Mucosa of stomach (tissue), 1 donor: ENCODE data around the gene AKR1B1.

ENCODE experiments used
- H3K27me3 ChIP-seq: one replicate; pipeline ENCODE4 v1.7.0; 2013; ENCODE audit warnings: mild to moderate bottlenecking, low read length; ENCODE audit not compliant: control insufficient read depth, insufficient read depth
- H3K36me3 ChIP-seq: one replicate; pipeline ENCODE4 v1.7.0; 2013; ENCODE audit warnings: low read length; ENCODE audit not compliant: control insufficient read depth, insufficient read depth
- H3K4me1 ChIP-seq: one replicate; pipeline ENCODE4 v1.7.0; 2013; ENCODE audit warnings: mild to moderate bottlenecking, low read length; ENCODE audit not compliant: control insufficient read depth, insufficient read depth
- H3K4me3 ChIP-seq: one replicate; pipeline ENCODE4 v1.7.0; 2013; ENCODE audit warnings: low read length
- H3K9ac ChIP-seq: one replicate; pipeline ENCODE4 v1.7.0; 2013; ENCODE audit warnings: mild to moderate bottlenecking, low read length, moderate library complexity
- H3K9me3 ChIP-seq: one replicate; pipeline ENCODE4 v1.7.0; 2013; ENCODE audit warnings: mild to moderate bottlenecking, low read length, moderate library complexity; ENCODE audit not compliant: control insufficient read depth
- donor health status: Pancreatic carcinoma.

AKR1B1 gene

DNA sequence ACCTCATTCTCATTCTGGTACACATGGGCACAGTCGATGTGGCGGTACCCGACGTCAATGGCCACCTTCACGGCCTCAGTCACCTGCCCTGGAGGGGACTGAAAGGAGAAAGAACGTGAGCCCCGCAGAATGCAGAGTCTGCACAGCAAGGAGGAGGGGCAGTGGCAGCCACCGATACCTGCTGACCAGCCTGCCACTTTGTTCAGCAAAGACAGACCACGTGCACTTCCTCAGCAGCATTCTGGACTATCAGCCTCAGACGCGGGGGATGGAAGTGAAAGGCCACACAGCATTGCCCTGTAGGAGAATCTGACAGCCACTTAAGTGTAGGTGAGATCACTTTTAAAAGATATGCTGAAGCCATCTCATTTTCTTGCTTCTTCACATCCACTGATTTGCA lies 7.2 kb downstream of the AKR1B1 start:
- peaks cover 12% of the 10 kb centered on the region for H3K4me1 ChIP-seq

DNA sequence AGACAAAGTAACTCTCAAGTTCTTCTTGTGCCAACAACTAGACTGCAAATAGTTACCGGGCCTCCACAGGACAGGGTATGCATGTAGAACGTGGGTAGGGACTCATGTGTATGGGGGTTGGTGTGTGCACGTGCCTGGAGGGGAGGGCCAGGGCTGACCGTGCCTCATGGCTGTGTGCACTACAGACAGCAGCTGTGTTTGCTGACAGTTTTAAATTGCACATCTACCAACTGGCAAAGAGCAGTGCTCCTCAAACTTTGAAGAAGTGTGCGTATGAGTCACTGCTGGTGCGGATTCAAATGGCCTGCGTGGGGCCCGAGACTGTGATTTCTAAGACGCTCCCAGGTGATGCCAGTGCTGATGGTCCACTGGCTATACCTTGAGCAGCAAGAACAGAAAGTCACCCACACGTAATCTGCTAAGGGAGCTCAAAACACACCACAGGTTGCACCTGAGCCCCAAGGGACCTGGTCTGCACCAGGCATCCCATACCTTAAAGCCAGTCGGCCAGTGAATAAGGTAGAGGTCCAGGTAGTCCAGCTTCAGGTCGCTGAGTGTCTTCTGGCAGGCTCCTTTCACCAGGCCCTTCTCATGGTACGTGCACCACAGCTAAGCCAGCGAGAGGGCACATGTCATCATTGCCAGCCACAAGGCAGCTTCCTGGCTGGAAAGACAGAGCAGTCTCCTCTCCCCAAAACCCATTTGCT lies 8.5 kb downstream of the AKR1B1 start:
- H3K36me3 ChIP-seq = peaks cover 11% of the 10 kb centered on the region

More for the DNA sequence above, 7.2 kb downstream of the AKR1B1 start:
- no peak overlapping the region for H3K9ac ChIP-seq
- no peaks in the 10 kb centered on the region for H3K9me3 ChIP-seq
- H3K4me3 ChIP-seq = no peak overlapping the region
- H3K27me3 ChIP-seq = no peaks in the 10 kb centered on the region
- H3K36me3 ChIP-seq = peaks cover 11% of the 10 kb centered on the region

DNA sequence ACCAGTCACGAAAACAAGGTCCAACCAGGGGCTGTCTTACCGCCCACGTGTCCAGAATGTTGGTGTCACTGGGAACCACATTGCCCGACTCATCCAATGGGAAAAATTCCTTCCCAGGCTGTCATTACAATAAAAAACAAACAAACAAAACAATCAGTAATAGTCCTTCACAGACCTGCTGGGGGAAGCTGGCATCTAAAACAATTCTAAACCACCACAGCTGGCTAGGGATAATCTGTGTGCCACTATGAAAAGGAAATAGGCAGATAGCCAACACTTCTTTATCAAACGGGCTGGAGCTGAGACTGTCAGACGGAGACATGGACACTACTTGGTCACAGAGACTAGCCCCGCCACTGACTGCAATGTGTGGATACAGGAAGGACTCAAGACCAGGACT lies 9.2 kb downstream of the AKR1B1 start:
- no peak overlapping the region for H3K4me3 ChIP-seq

More for the DNA sequence above, 8.5 kb downstream of the AKR1B1 start:
- no peaks in the 10 kb centered on the region for H3K9me3 ChIP-seq
- H3K4me3 ChIP-seq = no peak overlapping the region
- no peak overlapping the region for H3K9ac ChIP-seq
- peaks cover 12% of the 10 kb centered on the region for H3K4me1 ChIP-seq
- H3K27me3 ChIP-seq = no peaks in the 10 kb centered on the region

DNA sequence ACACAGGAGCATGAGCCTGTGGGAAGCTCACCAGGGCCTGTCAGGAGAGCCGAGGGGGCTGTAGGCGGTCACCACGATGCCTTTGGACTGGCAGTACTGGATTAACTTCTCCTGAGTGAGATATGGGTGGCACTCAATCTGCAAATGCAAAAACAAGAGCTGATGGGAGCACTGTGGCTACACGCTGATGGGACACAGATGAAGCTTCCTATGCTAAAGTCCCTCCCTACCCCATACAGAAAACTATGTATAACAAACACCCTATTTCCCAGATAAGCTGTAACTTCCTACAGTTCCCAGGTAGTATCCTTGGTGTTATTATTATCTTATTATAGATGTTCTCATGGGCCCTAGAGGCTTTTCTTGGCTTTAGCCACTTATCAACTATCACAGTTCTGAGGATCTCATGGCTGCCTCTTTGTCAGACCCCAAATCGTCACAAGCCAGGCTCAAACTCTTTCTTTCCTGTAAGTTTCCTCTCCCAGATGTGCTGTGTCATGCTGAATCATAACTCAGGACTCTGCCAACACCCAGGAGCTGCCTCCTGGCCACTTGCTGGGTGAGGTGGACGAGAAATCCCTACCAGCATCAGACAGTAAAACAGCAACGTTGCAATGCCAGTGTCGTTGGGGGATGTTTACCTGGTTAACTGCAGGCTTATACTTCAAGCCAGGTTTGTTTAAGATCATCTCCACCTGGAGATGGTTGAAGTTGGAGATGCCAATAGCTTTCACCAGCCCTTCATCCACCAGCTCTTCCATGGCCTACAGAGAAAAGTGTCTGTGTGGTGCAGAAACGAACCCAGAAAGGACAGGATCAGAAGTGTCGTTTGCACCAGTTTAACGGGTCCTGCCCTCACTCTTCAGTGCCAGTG lies 10.3 kb downstream of the AKR1B1 start:
- Histone ChIP-seq H3K4me1 (peaks cover 12% of the 10 kb centered on the region), H3K9ac (no peak overlapping the region), H3K27me3 (no peaks in the 10 kb centered on the region), H3K36me3 (peaks cover 11% of the 10 kb centered on the region), H3K4me3 (no peak overlapping the region), H3K9me3 (no peaks in the 10 kb centered on the region)

More for the DNA sequence above, 9.2 kb downstream of the AKR1B1 start:
- Histone ChIP-seq H3K9ac (no peak overlapping the region), H3K9me3 (no peaks in the 10 kb centered on the region), H3K27me3 (no peaks in the 10 kb centered on the region), H3K36me3 (peaks cover 11% of the 10 kb centered on the region), H3K4me1 (peaks cover 12% of the 10 kb centered on the region)

DNA sequence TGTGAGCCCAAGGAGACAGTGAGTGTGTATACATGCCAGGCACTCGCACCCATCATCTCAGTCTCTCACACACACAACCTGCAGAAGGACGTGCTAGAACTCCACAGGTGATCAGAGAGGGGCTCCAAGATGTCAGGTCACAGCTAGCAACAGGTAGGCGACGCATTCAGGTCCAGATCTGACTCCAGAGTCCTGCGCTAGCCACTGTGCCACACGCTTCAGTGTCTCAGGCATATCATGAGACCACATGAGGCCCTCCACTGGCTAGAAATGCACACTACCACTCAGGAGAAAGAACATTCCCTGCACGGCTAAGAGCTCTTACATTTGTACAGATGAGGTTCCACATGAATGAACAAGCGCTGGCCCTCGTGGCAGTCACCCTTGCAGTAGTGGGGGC lies 11.5 kb downstream of the AKR1B1 start:
- Histone ChIP-seq H3K4me3 (no peak overlapping the region), H3K9ac (no peak overlapping the region), H3K27me3 (no peaks in the 10 kb centered on the region), H3K9me3 (no peaks in the 10 kb centered on the region), H3K36me3 (peaks cover 11% of the 10 kb centered on the region), H3K4me1 (peaks cover under 1% of the 10 kb centered on the region)

DNA sequence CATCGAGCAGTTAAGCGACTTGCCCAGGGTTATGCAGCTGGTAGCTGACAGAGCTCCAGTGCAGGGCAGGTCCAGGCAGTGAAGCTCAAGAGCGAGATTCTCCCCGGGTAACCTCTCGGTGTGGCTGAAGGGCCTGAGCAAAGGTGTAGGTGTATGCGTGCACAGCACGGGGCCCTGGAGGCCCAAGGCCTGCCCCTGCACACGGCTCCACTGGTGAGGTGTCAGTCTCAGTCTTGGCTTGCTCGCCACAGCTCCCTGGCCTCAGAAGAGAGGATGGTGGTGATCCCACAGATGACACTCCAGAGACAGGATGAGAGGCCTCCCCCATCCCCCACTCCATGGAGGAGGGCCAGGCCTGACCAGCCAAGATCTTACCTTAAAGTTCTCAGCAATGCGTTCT lies 12.0 kb downstream of the AKR1B1 start:
- Histone ChIP-seq H3K4me1 (no peaks in the 10 kb centered on the region), H3K9ac (no peak overlapping the region), H3K4me3 (no peak overlapping the region), H3K9me3 (no peaks in the 10 kb centered on the region), H3K36me3 (peaks cover 11% of the 10 kb centered on the region), H3K27me3 (no peaks in the 10 kb centered on the region)

- no peaks in the 10 kb centered on the region for H3K9me3 ChIP-seq
- no peak overlapping the region for H3K9ac ChIP-seq
- no peak overlapping the region for H3K4me3 ChIP-seq
- H3K4me1 ChIP-seq = no peaks in the 10 kb centered on the region
- H3K36me3 ChIP-seq = peaks cover 11% of the 10 kb centered on the region
- no peaks in the 10 kb centered on the region for H3K27me3 ChIP-seq
Measured at GRCh38 chr7:134446446-134446845, 12.5 kb downstream of the AKR1B1 start.

DNA sequence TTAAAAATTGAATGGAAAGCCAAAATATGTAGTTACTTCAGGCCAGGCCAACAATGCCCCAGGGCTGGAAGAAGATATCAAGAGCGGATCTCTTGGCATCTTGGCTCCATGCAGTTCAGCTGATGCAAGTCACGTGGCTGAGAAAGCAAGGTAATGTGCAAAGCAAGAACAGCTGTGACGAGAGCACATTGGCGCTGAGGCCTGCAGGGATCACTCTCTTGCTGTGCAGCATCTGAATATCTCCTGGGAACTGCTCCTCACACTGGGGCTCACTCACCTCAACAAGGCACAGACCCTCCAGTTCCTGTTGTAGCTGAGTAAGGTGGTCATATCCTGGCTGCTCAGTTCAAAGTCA lies 14.0 kb downstream of the AKR1B1 start:
- Histone ChIP-seq H3K9me3 (no peaks in the 10 kb centered on the region), H3K4me1 (no peaks in the 10 kb centered on the region), H3K4me3 (no peak overlapping the region), H3K27me3 (no peaks in the 10 kb centered on the region), H3K9ac (no peak overlapping the region), H3K36me3 (peaks cover 11% of the 10 kb centered on the region)

GRCh38 chr7:134444198-134444960 lies 14.5 kb downstream of the AKR1B1 start:
- H3K36me3 ChIP-seq = peaks cover 11% of the 10 kb centered on the region
- no peak overlapping the region for H3K4me3 ChIP-seq
- H3K27me3 ChIP-seq = no peaks in the 10 kb centered on the region
- no peaks in the 10 kb centered on the region for H3K9me3 ChIP-seq
- H3K9ac ChIP-seq = no peak overlapping the region
- H3K4me1 ChIP-seq = no peaks in the 10 kb centered on the region

DNA sequence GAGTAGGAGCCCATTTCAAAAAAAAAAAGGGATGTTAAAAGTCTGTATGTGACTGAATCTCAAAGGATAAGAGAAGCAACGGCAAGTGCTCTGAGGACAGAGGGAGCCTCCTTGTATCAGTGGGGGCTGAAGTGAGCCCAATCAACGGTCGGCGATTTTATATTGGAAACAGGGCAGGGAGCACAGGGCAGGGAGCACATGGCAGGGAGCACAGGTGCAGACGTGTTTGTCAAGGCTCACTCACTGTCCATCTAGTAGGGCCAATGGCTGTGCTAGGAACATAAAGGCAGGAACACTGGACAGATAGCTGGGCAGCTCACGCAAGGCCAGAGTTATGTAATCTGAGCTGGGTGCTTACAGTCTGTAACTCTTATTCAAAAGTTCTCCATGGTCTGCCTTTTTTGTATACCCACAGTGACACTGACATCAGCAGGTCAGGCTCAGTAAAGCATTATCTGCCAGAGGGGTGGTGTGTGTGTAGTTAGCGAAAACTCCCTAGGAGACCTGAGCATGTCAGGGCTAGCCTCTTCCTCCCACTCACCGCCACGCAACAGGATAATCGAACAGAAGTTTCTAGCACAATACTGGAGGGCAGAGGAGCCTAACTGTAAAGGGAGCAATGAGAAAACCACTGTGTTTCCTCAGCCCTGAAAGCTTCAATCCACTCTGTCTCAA lies 15.4 kb downstream of the AKR1B1 start:
- Histone ChIP-seq H3K9me3 (no peaks in the 10 kb centered on the region), H3K36me3 (peaks cover 11% of the 10 kb centered on the region), H3K4me3 (no peak overlapping the region)

DNA sequence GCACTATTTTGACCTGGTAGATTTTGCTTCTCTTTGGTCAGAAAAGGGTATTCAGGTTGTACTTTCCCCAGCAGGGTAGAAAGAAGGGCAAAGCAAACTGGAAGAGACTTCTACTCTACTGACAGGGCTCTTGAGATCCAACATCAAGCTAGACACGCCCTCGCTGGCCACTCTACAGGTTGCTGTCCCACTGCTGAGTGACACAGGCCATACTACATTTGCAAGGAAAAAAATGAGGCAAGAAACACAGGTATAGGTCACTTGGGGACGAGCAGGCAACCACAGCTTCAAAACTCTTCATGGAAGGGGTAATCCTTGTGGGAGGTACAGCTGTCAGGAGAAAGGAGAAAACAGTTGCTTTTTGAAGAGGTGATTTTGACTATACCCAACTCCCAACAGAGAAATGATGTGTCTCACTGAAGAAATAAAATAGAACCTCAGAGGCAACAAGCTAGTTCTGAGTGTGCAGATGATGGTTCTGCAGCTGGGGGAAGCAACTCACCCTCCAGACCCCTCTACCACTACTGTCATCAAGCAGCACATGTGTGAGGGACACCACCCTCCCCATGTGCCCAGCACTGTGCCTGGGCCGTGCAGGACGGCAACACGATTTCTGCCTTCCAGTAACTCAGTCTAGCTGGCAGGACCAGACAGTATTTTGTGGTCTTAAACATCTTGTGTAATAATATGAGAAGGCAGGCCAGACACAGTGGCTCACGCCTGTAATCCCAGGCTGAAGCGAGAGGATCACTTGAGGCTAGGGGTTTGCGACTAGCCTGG lies 16.3 kb downstream of the AKR1B1 start:
- Histone ChIP-seq H3K9me3 (no peaks in the 10 kb centered on the region), H3K4me1 (no peaks in the 10 kb centered on the region), H3K4me3 (no peak overlapping the region), H3K27me3 (no peaks in the 10 kb centered on the region), H3K36me3 (peaks cover 8% of the 10 kb centered on the region), H3K9ac (no peak overlapping the region)

More for the DNA sequence above, 15.4 kb downstream of the AKR1B1 start:
- Histone ChIP-seq H3K4me1 (no peaks in the 10 kb centered on the region), H3K9ac (no peak overlapping the region), H3K27me3 (no peaks in the 10 kb centered on the region)
